ENCODE results near the gene ALS2CL. TPM values are rescaled to one million over a fixed set of nuclear protein-coding genes. Genes with fewer than 3 reads are reported as not detected.

ALS2CL gene
- total RNA-seq, 1 experiment from 2014 or later = 39.6 TPM

- Mint-ChIP-seq H3K36me3 (ENCODE audit: insufficient read depth, unreplicated experiment) (no peaks in the 10 kb centered on the region), H3K27me3 (ENCODE audit: unreplicated experiment) (peaks cover 57% of the 10 kb centered on the region), H3K9me3 (ENCODE audit: low read depth, unreplicated experiment) (no peaks in the 10 kb centered on the region), H3K27ac (ENCODE audit: unreplicated experiment) (no peak overlapping the region), H3K4me3 (ENCODE audit: low read depth, unreplicated experiment) (no peak overlapping the region), H3K4me1 (ENCODE audit: low read depth, unreplicated experiment) (no peaks in the 10 kb centered on the region)
- TF ChIP-seq CTCF (IDR thresholded peaks at IDR 0.05; ENCODE audit: unreplicated experiment) = no peak
- DNase-seq = no peak
- intact Hi-C loops (cut with micrococcal nuclease; ENCODE audit: unreplicated experiment) = no loop called here
- no TSS peak for BruUV-seq (replicated peaks)
- CTCF ChIA-PET = no interaction called here
Measured at GRCh38 chr3:46736006-46736872, 42.8 kb upstream of the ALS2CL start.

- H3K9me3 Mint-ChIP-seq (ENCODE audit: low read depth, unreplicated experiment) = no peaks in the 10 kb centered on the region
- no TSS peak for BruUV-seq (replicated peaks)
- H3K4me3 Mint-ChIP-seq (ENCODE audit: low read depth, unreplicated experiment) = no peak overlapping the region
- no peak for TF ChIP-seq CTCF (IDR thresholded peaks at IDR 0.05; ENCODE audit: unreplicated experiment)
- peaks cover 62% of the 10 kb centered on the region for H3K27me3 Mint-ChIP-seq (ENCODE audit: unreplicated experiment)
- DNase-seq = no peak
- H3K27ac Mint-ChIP-seq (ENCODE audit: unreplicated experiment) = no peak overlapping the region
- CTCF ChIA-PET = no interaction called here
- intact Hi-C loops (cut with micrococcal nuclease; ENCODE audit: unreplicated experiment) = no loop called here
- H3K36me3 Mint-ChIP-seq (ENCODE audit: insufficient read depth, unreplicated experiment) = no peaks in the 10 kb centered on the region
- H3K4me1 Mint-ChIP-seq (ENCODE audit: low read depth, unreplicated experiment) = no peaks in the 10 kb centered on the region
Measured at GRCh38 chr3:46734773-46735172, 41.3 kb upstream of the ALS2CL start.

DNA sequence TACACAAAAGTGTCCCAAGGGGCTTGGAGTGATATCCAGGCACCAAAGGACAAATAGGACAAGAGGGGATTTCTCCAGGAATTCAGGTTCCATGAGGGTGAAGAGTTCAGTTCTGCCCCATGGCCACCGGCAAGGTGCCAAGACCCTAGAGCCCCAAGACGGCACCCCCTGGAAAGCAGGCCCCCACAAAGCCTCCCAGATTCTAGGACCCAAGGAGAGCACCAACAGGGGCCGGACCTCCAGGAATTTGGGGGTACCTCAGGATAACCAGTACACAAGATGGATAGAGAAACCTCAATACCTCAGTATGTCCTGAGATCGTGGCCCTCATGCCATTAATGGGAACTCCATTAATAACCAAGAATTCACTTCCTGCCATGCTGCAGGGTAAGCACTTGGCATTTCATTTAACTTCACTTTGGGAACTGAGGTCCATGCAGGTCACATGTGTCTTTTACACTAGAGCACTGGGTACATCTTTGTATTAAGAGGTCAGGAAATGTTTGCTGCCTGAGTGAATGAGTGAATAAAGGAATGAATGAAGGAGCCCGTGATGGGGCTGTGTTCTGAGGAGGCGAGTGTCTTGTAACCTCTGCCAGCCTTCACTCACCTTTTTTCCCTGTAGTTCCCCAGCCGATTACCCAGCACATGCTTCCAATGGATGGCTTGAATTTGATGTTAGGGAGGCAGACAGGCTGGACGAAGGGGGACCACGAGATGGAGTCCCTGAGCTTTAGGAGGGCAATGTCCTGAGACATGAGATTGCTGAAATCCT, 39.7 kb upstream of the ALS2CL start:
- no peaks in the 10 kb centered on the region for H3K9me3 Mint-ChIP-seq (ENCODE audit: low read depth, unreplicated experiment)
- no peak for TF ChIP-seq CTCF (IDR thresholded peaks at IDR 0.05; ENCODE audit: unreplicated experiment)
- intact Hi-C loops (cut with micrococcal nuclease; ENCODE audit: unreplicated experiment) = no loop called here
- no peaks in the 10 kb centered on the region for H3K4me1 Mint-ChIP-seq (ENCODE audit: low read depth, unreplicated experiment)
- H3K27ac Mint-ChIP-seq (ENCODE audit: unreplicated experiment) = no peak overlapping the region
- CTCF ChIA-PET = no interaction called here
- no TSS peak for BruUV-seq (replicated peaks)
- H3K36me3 Mint-ChIP-seq (ENCODE audit: insufficient read depth, unreplicated experiment) = no peaks in the 10 kb centered on the region
- DNase-seq = no peak
- H3K27me3 Mint-ChIP-seq (ENCODE audit: unreplicated experiment) = peaks cover 61% of the 10 kb centered on the region
- H3K4me3 Mint-ChIP-seq (ENCODE audit: low read depth, unreplicated experiment) = no peak overlapping the region

DNA sequence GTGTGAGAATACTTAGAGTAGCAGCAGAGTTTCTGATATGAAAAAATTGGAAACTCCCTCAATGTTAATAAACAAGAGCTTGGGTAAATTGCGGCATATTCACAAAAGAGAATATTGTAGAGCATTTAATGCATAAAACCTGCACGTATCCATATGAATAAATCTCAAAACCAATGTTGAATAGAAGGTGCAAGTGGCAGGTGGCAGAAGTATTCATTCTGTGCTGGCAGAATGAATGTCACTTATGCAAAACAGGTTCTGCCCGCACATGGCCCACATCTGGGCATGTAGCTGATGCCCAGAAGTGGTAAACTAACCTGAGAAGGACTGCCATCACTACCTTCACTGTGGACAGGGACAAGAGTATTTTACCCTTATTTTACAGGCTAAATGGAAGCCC, 38.3 kb upstream of the ALS2CL start:
- no peak for DNase-seq
- CTCF ChIA-PET = no interaction called here
- Mint-ChIP-seq H3K9me3 (ENCODE audit: low read depth, unreplicated experiment) (no peaks in the 10 kb centered on the region), H3K4me3 (ENCODE audit: low read depth, unreplicated experiment) (no peak overlapping the region), H3K4me1 (ENCODE audit: low read depth, unreplicated experiment) (no peaks in the 10 kb centered on the region), H3K36me3 (ENCODE audit: insufficient read depth, unreplicated experiment) (no peaks in the 10 kb centered on the region), H3K27ac (ENCODE audit: unreplicated experiment) (no peak overlapping the region), H3K27me3 (ENCODE audit: unreplicated experiment) (peaks cover 48% of the 10 kb centered on the region)
- intact Hi-C loops (cut with micrococcal nuclease; ENCODE audit: unreplicated experiment) = no loop called here
- BruUV-seq (replicated peaks) = no TSS peak
- TF ChIP-seq CTCF (IDR thresholded peaks at IDR 0.05; ENCODE audit: unreplicated experiment) = no peak

Measured in Calu3 (cell line).